RWPE1 (cell line): ENCODE data around the gene DNAJC3.
"Not testable (repeated sequence)": the region's sequence is repeated elsewhere in the genome, so short reads cannot be mapped to it uniquely, and the experiment has no call there.

Source experiments
- CTCF ChIA-PET: fragments of 350-600 bp; sonication (Branson Sonifier 250); formaldehyde crosslinking; extraction: SDS; loops from one replicate; lab custom pipeline; 2021; lab: Yijun Ruan, JAX
- POLR2A ChIA-PET: fragments of 400-600 bp; formaldehyde crosslinking; extraction: SDS; loops from one replicate; lab custom pipeline; 2020; ENCODE audit warnings: antibody characterized with exemption; ENCODE audit not compliant: low non-redundant PET; lab: Yijun Ruan, JAX
- DNase-seq: peaks from one replicate; pipeline ENCODE4 v3.0.0; 2012; ENCODE audit warnings: low spot score
- H3K27ac ChIP-seq: fragments of 450-650 bp; 2 replicates; pipeline ENCODE4 v1.5.1; 2017
- TF ChIP-seq, protein P1 (sequence below): fragments of 450-650 bp; conservative IDR thresholded peaks from 2 replicates; pipeline ENCODE4 v1.5.1; 2017; ENCODE audit warnings: low read depth, mild to moderate bottlenecking

Gene DNAJC3

GRCh38 chr13:95723438-95723837 is 46.5 kb downstream of the DNAJC3 start:
- TF ChIP-seq, protein P1, sequence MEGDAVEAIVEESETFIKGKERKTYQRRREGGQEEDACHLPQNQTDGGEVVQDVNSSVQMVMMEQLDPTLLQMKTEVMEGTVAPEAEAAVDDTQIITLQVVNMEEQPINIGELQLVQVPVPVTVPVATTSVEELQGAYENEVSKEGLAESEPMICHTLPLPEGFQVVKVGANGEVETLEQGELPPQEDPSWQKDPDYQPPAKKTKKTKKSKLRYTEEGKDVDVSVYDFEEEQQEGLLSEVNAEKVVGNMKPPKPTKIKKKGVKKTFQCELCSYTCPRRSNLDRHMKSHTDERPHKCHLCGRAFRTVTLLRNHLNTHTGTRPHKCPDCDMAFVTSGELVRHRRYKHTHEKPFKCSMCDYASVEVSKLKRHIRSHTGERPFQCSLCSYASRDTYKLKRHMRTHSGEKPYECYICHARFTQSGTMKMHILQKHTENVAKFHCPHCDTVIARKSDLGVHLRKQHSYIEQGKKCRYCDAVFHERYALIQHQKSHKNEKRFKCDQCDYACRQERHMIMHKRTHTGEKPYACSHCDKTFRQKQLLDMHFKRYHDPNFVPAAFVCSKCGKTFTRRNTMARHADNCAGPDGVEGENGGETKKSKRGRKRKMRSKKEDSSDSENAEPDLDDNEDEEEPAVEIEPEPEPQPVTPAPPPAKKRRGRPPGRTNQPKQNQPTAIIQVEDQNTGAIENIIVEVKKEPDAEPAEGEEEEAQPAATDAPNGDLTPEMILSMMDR = no peak
- POLR2A ChIA-PET = no interaction called here
- H3K27ac ChIP-seq = no peak overlapping the region
- CTCF ChIA-PET = interaction anchor here (0.7 kb wide), 1 partner anchor 79 kb away, joined by 4 read pairs; no protein-coding TSS in a partner anchor
- no peak for DNase-seq

- ChIA-PET POLR2A (no interaction called here), CTCF (no interaction called here)
Measured at GRCh38 chr13:95724252-95724651, 47.3 kb downstream of the DNAJC3 start.

DNA sequence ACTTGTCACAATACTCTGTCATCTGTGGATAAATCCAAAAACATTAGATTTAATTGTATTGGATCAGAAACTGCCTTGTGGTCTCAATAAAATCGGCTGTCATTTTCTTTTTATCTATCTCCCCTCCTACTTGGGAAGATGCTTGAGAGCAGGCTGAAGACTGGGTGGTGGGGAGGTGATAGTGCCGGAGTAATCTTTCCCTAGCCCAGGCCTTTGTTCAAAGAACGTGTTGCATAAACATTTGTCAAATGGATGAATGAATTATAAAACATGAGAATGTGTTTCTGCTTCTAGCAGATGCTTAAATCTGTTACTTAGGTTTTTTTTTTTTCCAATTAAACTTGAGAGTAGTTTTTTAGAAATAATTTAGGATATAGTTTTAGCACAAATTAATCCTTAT is 49.9 kb downstream of the DNAJC3 start:
- no peak for DNase-seq
- TF ChIP-seq, protein P1 = no peak
- ChIA-PET POLR2A (no interaction called here), CTCF (no interaction called here)
- H3K27ac ChIP-seq = no peak overlapping the region

More at GRCh38 chr13:95724252-95724651, 47.3 kb downstream of the DNAJC3 start:
- H3K27ac ChIP-seq = no peak overlapping the region
- no peak for DNase-seq
- TF ChIP-seq, protein P1 = no peak

DNA sequence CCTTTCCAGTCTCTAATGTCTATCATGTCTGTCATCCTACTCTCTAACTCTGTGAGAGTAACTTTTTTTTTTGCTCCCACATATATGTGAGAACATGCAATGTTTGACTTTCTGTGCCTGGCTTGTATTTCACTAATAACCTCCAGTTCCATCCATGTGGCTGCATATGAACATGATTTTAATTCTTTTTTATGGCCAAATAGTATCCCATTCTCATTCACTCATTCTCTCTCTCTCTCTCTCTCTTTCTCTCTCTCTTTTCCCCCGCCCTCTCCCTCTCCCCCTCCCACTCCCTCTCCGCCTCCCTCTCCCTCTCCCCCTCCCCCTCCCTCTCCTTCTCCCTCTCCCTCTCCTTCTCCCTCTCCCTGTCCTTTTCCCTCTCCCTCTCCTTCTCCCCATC is 52.0 kb downstream of the DNAJC3 start:
- CTCF ChIA-PET = no interaction called here
- POLR2A ChIA-PET = no interaction called here
- no peak for DNase-seq
- no peak overlapping the region for H3K27ac ChIP-seq
- TF ChIP-seq, protein P1 = no peak

DNA sequence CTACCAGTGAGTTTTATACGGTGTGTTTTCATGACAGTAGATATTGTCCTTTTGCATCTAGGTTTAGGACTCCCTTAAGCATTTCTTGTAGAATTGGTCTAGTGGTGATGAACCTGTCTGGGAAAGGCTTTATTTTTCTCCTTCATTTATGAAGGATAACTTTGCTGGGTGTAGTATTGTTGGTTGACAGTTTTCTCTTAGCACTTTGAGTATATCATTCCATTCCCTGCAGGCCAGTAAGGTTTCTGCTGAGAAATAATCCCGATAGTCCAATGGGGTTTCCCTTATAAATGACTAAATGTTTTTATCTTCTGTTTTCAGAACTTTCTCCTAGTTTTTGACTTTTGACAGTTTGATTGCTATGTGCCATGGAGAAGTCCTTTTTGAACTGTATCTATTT is 57.2 kb downstream of the DNAJC3 start:
- TF ChIP-seq, protein P1 = no peak
- POLR2A ChIA-PET = no interaction called here
- no peak overlapping the region for H3K27ac ChIP-seq
- no peak for DNase-seq
- CTCF ChIA-PET = interaction anchor here (0.7 kb wide), 1 partner anchor 43 kb away, joined by 3 read pairs; no protein-coding TSS in a partner anchor

- POLR2A ChIA-PET, CTCF ChIA-PET, H3K27ac ChIP-seq, DNase-seq: not testable (repeated sequence)
Measured at GRCh38 chr13:95740071-95740978, 63.4 kb downstream of the DNAJC3 start.

DNA sequence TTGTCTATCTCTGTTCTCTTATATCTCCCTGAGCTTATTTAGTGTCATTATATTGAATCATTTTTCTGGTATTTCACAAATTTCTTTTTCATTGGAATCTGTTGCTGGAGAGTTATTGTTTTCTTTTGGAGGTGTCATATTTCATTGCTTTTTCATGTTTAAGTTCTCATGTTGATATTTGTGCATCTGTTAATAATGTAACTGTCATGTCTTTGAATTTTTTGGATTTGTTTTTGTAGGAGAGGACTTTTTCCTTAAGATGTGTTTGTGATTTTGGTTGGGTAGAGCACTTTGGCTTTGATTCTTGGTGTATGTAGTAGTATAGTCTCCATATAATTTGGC is 64.0 kb downstream of the DNAJC3 start:
- ChIA-PET POLR2A (no interaction called here), CTCF (no interaction called here)
- no peak for DNase-seq
- TF ChIP-seq, protein P1 = no peak
- no peak overlapping the region for H3K27ac ChIP-seq
